Measurements from ENCODE around the gene PHKB. TPM values are rescaled to one million over a fixed set of nuclear protein-coding genes. Genes with fewer than 3 reads are reported as not detected.

The PHKB gene
- polyA plus RNA-seq, 1 donor from 2014 or later = 99.5 TPM

DNA sequence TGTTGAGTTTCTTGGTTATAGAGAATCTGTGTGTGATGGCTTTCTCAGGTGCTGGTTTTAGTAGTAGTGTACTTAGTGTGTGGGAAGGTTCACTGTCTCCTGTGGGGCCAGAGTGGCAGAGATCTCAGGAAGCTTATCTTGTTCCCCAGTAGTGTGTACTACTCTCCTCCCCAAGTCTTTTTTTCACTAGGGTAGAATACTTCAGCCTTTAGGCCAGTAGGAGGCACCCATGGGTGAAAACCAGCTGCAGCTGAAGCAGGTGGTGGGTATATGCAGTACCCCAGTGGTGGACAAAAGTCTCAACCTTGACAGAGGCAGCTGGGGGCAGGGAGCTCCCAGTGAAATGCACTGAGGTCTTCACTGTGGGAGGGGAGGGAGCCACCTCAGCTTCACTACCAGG, 109.9 kb downstream of the PHKB start:
- Histone ChIP-seq H2AFZ (ENCODE audit: low read depth, low read length) (no peak overlapping the region), H3K4me3 (ENCODE audit: low read length) (no peak overlapping the region), H3K27me3 (ENCODE audit: insufficient read depth, low read depth, low read length) (no peaks in the 10 kb centered on the region), H3K9ac (ENCODE audit: low read length) (no peak overlapping the region), H3K9me3 (ENCODE audit: low read length) (no peaks in the 10 kb centered on the region), H4K20me1 (ENCODE audit: insufficient read depth) (no peaks in the 10 kb centered on the region), H3K36me3 (ENCODE audit: insufficient read depth, low read length) (peaks cover 6% of the 10 kb centered on the region), H3K4me2 (ENCODE audit: low read length) (no peak overlapping the region), H3K9me2 (ENCODE audit: insufficient read depth, low read length) (no peaks in the 10 kb centered on the region), H3K79me2 (replicated peaks; ENCODE audit: insufficient read depth, low read length) (no peaks in the 10 kb centered on the region), H3F3A (ENCODE audit: insufficient read depth, low read length, poor library complexity, severe bottlenecking) (no peaks in the 10 kb centered on the region), H3K27ac (ENCODE audit: low read length) (no peak overlapping the region)
- TF ChIP-seq POLR2AphosphoS5 (IDR thresholded peaks at IDR 0.05) (no peak), EP300 (conservative IDR thresholded peaks at IDR 0.05; ENCODE audit: poor library complexity, severe bottlenecking) (no peak), EZH2 (IDR thresholded peaks at IDR 0.05; ENCODE audit: borderline replicate concordance, insufficient read depth, low read length, poor library complexity, severe bottlenecking) (no peak), MXI1 (conservative IDR thresholded peaks at IDR 0.05; ENCODE audit: poor library complexity, severe bottlenecking) (no peak), RAD21 (conservative IDR thresholded peaks at IDR 0.05) (no peak)
- TF ChIP-seq, protein P1, sequence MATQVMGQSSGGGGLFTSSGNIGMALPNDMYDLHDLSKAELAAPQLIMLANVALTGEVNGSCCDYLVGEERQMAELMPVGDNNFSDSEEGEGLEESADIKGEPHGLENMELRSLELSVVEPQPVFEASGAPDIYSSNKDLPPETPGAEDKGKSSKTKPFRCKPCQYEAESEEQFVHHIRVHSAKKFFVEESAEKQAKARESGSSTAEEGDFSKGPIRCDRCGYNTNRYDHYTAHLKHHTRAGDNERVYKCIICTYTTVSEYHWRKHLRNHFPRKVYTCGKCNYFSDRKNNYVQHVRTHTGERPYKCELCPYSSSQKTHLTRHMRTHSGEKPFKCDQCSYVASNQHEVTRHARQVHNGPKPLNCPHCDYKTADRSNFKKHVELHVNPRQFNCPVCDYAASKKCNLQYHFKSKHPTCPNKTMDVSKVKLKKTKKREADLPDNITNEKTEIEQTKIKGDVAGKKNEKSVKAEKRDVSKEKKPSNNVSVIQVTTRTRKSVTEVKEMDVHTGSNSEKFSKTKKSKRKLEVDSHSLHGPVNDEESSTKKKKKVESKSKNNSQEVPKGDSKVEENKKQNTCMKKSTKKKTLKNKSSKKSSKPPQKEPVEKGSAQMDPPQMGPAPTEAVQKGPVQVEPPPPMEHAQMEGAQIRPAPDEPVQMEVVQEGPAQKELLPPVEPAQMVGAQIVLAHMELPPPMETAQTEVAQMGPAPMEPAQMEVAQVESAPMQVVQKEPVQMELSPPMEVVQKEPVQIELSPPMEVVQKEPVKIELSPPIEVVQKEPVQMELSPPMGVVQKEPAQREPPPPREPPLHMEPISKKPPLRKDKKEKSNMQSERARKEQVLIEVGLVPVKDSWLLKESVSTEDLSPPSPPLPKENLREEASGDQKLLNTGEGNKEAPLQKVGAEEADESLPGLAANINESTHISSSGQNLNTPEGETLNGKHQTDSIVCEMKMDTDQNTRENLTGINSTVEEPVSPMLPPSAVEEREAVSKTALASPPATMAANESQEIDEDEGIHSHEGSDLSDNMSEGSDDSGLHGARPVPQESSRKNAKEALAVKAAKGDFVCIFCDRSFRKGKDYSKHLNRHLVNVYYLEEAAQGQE (IDR thresholded peaks at IDR 0.05; ENCODE audit: borderline replicate concordance) = no peak

DNA sequence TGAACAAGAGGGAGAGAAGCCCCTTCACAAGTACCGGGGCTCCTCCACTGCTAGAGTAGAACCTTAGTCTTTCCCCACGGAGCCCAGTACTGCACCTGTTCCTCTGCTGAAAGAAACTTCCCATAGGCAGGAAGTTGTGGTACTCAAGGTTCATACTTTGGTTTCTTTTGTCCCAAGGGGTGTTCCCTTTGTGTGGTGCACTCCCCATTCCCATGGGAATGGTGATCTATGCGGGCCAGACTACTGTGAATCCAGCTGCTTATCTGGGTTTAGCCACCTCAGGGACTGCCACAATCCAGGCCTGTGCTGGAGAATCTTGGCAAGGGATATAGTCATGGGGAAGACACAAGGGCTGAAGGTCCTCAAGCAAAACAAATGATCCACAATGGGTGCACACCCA, 110.6 kb downstream of the PHKB start:
- H3K79me2 ChIP-seq (replicated peaks; ENCODE audit: insufficient read depth, low read length) = no peaks in the 10 kb centered on the region
- H3K27ac ChIP-seq (ENCODE audit: low read length) = no peak overlapping the region
- no peak overlapping the region for H3K4me3 ChIP-seq (ENCODE audit: low read length)
- peaks cover under 1% of the 10 kb centered on the region for H3K36me3 ChIP-seq (ENCODE audit: insufficient read depth, low read length)
- no peaks in the 10 kb centered on the region for H3F3A ChIP-seq (ENCODE audit: insufficient read depth, low read length, poor library complexity, severe bottlenecking)
- no peaks in the 10 kb centered on the region for H3K9me2 ChIP-seq (ENCODE audit: insufficient read depth, low read length)
- H3K27me3 ChIP-seq (ENCODE audit: insufficient read depth, low read depth, low read length) = no peaks in the 10 kb centered on the region
- H3K4me2 ChIP-seq (ENCODE audit: low read length) = no peak overlapping the region
- no peak overlapping the region for H3K9ac ChIP-seq (ENCODE audit: low read length)
- no peaks in the 10 kb centered on the region for H4K20me1 ChIP-seq (ENCODE audit: insufficient read depth)
- H2AFZ ChIP-seq (ENCODE audit: low read depth, low read length) = no peak overlapping the region
- no peak for TF ChIP-seq EP300 (conservative IDR thresholded peaks at IDR 0.05; ENCODE audit: poor library complexity, severe bottlenecking)
- TF ChIP-seq POLR2AphosphoS5 (IDR thresholded peaks at IDR 0.05) = no peak
- TF ChIP-seq SMC3 (conservative IDR thresholded peaks at IDR 0.05; ENCODE audit: poor library complexity) = no peak
- no peak for TF ChIP-seq RAD21 (conservative IDR thresholded peaks at IDR 0.05)
- no peak for TF ChIP-seq EZH2 (IDR thresholded peaks at IDR 0.05; ENCODE audit: borderline replicate concordance, insufficient read depth, low read length, poor library complexity, severe bottlenecking)
- no peak for TF ChIP-seq MXI1 (conservative IDR thresholded peaks at IDR 0.05; ENCODE audit: poor library complexity, severe bottlenecking)
- no peak for TF ChIP-seq TAF1 (IDR thresholded peaks at IDR 0.05; ENCODE audit: low read depth)
- TF ChIP-seq, protein P1 (IDR thresholded peaks at IDR 0.05; ENCODE audit: borderline replicate concordance) = no peak
- TF ChIP-seq, protein P2, sequence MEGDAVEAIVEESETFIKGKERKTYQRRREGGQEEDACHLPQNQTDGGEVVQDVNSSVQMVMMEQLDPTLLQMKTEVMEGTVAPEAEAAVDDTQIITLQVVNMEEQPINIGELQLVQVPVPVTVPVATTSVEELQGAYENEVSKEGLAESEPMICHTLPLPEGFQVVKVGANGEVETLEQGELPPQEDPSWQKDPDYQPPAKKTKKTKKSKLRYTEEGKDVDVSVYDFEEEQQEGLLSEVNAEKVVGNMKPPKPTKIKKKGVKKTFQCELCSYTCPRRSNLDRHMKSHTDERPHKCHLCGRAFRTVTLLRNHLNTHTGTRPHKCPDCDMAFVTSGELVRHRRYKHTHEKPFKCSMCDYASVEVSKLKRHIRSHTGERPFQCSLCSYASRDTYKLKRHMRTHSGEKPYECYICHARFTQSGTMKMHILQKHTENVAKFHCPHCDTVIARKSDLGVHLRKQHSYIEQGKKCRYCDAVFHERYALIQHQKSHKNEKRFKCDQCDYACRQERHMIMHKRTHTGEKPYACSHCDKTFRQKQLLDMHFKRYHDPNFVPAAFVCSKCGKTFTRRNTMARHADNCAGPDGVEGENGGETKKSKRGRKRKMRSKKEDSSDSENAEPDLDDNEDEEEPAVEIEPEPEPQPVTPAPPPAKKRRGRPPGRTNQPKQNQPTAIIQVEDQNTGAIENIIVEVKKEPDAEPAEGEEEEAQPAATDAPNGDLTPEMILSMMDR (IDR thresholded peaks at IDR 0.05; ENCODE audit: poor library complexity, severe bottlenecking) = no peak
- no peaks in the 10 kb centered on the region for H3K9me3 ChIP-seq (ENCODE audit: low read length)
